Gastroesophageal sphincter (tissue), 3 donors: Measurements from ENCODE around the gene COMP.

ENCODE experiments used
- CTCF ChIP-seq, 4 experiments: fragments of 200-600 bp in 2 of 4; fragments of 450-650 bp in 2 of 4; sonication (generic) in 1 of 4; IDR thresholded peaks; one replicate each; pipeline ENCODE4 v1.5.1; 2017 to 2019; ENCODE audit warnings: antibody characterized with exemption in 4 of 4, mild to moderate bottlenecking in 2 of 4, moderate library complexity in 2 of 4
- EP300 ChIP-seq: sonication (generic); formaldehyde crosslinking; IDR thresholded peaks from one replicate; pipeline ENCODE4 v1.6.1; 2017; ENCODE audit warnings: antibody characterized with exemption, mild to moderate bottlenecking
- POLR2AphosphoS5 ChIP-seq: sonication (generic); formaldehyde crosslinking; IDR thresholded peaks from one replicate; pipeline ENCODE4 v1.6.1; 2017; ENCODE audit warnings: antibody characterized with exemption

GRCh38 chr19:18760440-18761383 is 30.4 kb downstream of the COMP start:
- no peak for TF ChIP-seq CTCF (IDR thresholded peaks at IDR 0.05)
- TF ChIP-seq EP300: no peak
- no peak for TF ChIP-seq POLR2AphosphoS5
